ENCODE data around the gene SYCE1L.
"Not testable (repeated sequence)": the region's sequence is repeated elsewhere in the genome, so short reads cannot be mapped to it uniquely, and the experiment has no call there.

Gene SYCE1L

GRCh38 chr16:77206533-77206932 is 7.3 kb downstream of the SYCE1L start:
- no peak for DNase-seq

DNA sequence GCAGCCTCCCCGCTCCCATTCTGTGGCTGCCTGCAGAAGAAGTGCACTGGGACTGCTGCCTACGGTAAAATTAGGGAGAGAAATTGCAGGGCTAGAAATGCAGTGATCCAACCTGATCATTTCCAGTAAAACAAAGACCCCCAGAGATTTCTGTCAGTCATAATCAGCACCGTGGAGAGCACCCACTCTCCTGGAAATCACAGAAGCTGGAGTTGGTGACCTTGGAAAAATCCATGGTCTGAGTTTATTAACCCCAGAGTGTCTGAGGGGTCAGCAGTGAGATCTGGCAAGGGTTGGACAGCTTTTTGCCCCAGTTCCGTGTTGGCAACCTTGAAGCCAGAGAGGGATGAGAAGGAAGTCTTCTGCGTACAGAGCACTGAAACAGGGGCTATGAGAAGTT is 7.8 kb downstream of the SYCE1L start:
- DNase-seq, result no peak

- DNase-seq, result no peak
Observed at GRCh38 chr16:77208382-77208781, 9.2 kb downstream of the SYCE1L start.

DNA sequence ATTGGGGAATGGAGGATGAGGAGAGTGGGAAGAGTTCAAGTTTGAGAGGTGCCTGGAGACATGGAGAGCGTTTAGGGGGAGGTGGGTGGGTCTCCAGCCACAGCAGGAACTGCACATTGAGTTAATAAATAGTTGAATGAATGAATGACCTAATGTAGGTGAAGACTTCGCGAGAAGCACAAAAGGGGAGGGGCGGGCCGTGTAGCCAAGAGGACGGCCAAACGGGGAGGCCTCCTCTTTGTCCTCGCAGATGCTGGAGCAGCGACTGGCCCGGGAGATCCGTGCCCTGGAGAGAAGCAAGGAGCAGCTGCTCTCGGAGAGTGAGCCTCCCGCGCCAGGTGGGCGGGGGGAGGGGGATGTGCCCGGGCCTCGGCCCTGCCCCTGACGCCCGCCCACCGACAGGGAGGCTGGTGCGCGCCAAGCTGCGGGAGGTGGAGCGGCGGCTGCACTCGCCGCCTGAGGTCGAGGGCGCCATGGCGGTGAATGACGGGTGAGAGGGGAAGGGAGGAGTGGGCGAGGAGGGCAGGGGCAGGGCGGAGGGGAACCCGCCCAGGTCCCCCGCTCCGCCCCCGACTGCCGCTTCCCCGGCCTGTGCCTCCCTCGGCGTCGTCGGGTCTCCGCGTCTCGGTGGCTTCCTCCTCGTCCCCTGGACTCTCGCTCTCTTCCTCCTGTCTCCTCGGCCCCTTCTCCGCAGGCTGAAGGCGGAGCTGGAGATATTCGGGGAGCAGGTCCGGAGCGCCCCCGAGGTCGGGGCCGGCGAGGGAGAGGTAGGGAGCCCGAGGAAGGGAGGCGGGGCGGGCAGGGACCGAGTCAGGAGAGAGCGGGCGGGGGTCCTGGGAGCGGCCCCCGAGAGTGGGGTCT is 12.9 kb downstream of the SYCE1L start:
- peak; percentile 82 for DNase-seq

GRCh38 chr16:77212741-77213541 is 13.7 kb downstream of the SYCE1L start:
- peak; percentile 77 for DNase-seq

GRCh38 chr16:77213542-77214106 is 14.4 kb downstream of the SYCE1L start:
- DNase-seq, result no peak

GRCh38 chr16:77214411-77215138 is 15.4 kb downstream of the SYCE1L start:
- no peak for DNase-seq

GRCh38 chr16:77219437-77219836 is 20.2 kb downstream of the SYCE1L start:
- DNase-seq, result no peak

GRCh38 chr16:77220427-77220826 is 21.2 kb downstream of the SYCE1L start:
- DNase-seq, result no peak

DNA sequence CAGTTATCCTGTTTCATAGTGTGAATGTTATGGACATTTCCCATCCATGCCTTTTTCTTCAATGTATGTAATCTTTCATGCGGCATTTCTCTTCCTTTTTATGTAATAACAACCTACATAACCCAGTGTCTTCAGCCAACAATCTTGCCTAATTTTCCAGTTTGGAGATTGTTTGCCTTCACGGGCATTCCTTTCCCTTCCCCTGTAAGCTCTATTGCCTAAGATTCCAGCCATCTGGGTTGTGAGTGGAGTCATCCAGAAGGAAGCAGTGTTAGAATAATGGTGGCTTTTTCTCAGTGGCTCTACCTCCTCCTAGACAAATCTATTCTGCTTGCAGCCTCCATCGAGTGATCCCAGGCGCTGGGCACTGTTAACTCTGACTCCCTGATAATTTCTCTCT is 22.3 kb downstream of the SYCE1L start:
- no peak for DNase-seq

- DNase-seq, result peak; percentile 19
Observed at GRCh38 chr16:77223184-77223583, 24.0 kb downstream of the SYCE1L start.

DNA sequence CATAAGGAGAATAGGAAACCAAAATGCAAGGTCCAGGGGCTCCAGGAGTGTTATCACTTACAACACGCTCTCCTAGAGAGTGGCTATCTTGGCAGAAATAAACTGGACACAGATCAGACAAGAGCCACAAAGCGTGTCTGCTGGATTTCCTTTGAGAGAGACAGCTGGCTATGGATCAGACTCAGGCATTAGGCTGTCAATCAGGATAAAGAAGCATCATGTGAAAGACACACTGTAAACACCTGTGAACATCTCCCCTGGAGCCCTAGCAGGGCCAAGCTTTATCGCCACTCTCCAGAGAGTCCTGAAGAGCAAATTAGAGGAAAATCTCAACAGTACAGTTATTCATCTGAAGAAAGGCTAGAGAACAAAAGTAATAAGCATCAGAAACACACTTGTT is 26.0 kb downstream of the SYCE1L start:
- DNase-seq, result no peak

GRCh38 chr16:77227745-77228144 is 28.5 kb downstream of the SYCE1L start:
- DNase-seq, result no peak

- no peak for DNase-seq
Observed at GRCh38 chr16:77231047-77231446, 31.8 kb downstream of the SYCE1L start.

GRCh38 chr16:77233799-77234519 is 34.8 kb downstream of the SYCE1L start:
- no peak for DNase-seq

DNA sequence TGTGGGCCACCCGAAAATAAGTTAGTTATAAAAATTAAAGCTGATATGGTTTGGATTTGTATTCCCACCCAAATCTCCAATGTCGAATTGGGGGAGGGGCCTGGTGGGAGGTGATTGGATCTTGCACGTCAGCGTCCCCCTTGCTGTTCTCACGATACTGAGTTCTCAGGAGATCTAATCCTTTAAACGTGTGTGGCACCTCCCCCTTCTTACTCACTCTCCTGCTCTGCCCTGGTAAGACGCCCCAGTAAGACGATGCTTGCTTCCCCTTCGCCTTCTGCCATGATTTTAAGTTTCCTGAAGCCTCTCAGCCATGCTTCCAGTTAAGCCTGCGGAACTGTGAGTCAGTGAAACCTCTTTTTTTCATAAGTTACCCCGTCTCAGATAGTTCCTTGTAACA is 35.4 kb downstream of the SYCE1L start:
- DNase-seq, result no peak

- DNase-seq, result peak; percentile 88
Observed at GRCh38 chr16:77236063-77236511, 36.9 kb downstream of the SYCE1L start.

DNA sequence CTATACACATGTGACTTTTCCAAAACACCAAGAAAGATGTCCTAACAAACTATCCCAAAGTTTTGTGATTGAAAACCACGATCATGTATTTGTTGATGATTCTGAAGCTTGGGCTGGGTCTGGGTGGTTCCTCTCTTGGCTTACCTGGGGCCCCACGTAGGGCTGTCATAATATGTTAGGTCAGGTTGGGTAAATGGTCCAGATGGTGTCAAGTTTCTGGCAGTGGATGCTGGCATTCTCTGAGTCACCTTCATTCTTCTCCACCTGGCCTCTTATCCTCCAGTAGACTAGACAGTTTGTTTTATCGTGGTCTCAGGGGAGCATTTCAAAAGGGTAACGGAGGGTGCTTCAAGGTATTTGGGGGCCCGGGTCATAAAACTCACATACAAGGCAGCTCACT is 39.4 kb downstream of the SYCE1L start:
- no peak for DNase-seq

- DNase-seq, result not testable (repeated sequence)
Observed at GRCh38 chr16:77242471-77242870, 43.3 kb downstream of the SYCE1L start.

- no peak for DNase-seq
Observed at GRCh38 chr16:77246150-77246549, 46.9 kb downstream of the SYCE1L start.

DNA sequence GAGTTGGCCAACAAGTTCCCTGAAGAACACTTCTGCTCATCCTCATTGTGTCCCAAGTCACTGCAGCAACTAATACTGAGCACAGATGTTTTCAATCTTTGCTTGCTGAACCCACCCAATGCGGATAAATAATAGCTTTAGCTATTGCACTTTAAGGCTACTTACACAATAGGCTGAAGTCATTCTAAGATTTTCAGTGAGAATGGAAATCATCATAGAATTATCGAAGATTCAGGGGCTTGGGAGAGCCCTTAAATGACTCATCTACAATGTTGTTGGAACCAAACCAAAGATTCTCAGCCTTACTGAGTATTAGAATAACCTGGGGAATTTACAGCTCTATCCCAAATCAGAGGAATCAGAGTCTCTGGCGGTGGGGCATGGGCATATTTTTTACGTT is 51.2 kb downstream of the SYCE1L start:
- DNase-seq, result no peak
